Uterus (tissue), 2 donors: ENCODE results near the gene CTDSPL.

Experiments
- POLR2A ChIP-seq, 2 donors: fragments of 450-650 bp; IDR thresholded peaks; one replicate each; pipeline ENCODE4 v1.6.1; 2016; ENCODE audit warnings: antibody characterized with exemption in 2 of 2, mild to moderate bottlenecking in 1 of 2, moderate library complexity in 1 of 2
- TF ChIP-seq, protein P1 (sequence below), 4 experiments: fragments of 200-600 bp in 2 of 4; fragments of 450-650 bp in 2 of 4; sonication (generic) in 2 of 4; IDR thresholded peaks; one replicate each; pipeline ENCODE4 v1.5.1; 2016 to 2019; ENCODE audit warnings: antibody characterized with exemption in 4 of 4, mild to moderate bottlenecking in 2 of 4, moderate library complexity in 1 of 4

DNA sequence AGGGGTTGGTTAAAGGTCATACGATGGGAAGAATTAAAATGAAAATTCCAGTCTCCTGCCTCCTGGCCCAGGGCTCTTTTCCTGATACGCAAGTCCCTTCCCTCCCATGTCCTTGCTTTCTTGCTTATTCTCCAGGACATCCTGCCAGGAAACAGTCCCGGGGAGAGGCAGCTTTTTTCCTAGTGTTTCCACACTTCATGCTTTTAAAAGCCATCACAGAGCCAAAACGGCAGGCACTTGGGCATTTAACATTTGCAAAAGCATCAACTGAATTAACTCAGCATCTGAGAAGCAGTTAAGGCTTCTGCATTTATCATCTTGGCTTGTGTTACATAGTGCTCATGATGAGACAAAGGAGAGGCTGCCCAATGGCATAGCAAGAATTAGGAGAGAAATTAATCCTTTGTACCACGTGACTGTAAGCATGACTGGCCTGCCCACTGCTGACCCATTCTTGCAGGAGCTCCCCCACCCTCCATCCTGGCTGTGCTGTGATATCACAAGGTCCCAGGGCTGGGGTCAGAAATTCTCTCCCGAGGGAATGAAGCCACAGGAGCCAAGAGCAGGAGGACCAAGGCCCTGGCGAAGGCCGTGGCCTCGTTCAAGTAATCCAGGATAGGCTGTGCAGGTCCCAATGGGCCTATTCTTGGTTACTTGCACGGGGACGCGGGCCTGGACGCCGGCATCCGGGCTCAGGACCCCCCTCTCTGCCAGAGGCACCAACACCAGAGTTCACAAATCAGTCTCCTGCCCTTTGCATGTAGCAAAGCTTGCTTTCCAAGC is 107.3 kb downstream of the CTDSPL start:
- TF ChIP-seq, protein P1, sequence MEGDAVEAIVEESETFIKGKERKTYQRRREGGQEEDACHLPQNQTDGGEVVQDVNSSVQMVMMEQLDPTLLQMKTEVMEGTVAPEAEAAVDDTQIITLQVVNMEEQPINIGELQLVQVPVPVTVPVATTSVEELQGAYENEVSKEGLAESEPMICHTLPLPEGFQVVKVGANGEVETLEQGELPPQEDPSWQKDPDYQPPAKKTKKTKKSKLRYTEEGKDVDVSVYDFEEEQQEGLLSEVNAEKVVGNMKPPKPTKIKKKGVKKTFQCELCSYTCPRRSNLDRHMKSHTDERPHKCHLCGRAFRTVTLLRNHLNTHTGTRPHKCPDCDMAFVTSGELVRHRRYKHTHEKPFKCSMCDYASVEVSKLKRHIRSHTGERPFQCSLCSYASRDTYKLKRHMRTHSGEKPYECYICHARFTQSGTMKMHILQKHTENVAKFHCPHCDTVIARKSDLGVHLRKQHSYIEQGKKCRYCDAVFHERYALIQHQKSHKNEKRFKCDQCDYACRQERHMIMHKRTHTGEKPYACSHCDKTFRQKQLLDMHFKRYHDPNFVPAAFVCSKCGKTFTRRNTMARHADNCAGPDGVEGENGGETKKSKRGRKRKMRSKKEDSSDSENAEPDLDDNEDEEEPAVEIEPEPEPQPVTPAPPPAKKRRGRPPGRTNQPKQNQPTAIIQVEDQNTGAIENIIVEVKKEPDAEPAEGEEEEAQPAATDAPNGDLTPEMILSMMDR (IDR thresholded peaks at IDR 0.05): no peak
- no peak for TF ChIP-seq POLR2A (IDR thresholded peaks at IDR 0.05)
